ENCODE data around the gene MSH5. TPM values are rescaled to one million over a fixed set of nuclear protein-coding genes. Genes with fewer than 3 reads are reported as not detected.

The MSH5 gene
- total RNA-seq, 1 experiment from 2014 or later = 36.6 TPM

DNA sequence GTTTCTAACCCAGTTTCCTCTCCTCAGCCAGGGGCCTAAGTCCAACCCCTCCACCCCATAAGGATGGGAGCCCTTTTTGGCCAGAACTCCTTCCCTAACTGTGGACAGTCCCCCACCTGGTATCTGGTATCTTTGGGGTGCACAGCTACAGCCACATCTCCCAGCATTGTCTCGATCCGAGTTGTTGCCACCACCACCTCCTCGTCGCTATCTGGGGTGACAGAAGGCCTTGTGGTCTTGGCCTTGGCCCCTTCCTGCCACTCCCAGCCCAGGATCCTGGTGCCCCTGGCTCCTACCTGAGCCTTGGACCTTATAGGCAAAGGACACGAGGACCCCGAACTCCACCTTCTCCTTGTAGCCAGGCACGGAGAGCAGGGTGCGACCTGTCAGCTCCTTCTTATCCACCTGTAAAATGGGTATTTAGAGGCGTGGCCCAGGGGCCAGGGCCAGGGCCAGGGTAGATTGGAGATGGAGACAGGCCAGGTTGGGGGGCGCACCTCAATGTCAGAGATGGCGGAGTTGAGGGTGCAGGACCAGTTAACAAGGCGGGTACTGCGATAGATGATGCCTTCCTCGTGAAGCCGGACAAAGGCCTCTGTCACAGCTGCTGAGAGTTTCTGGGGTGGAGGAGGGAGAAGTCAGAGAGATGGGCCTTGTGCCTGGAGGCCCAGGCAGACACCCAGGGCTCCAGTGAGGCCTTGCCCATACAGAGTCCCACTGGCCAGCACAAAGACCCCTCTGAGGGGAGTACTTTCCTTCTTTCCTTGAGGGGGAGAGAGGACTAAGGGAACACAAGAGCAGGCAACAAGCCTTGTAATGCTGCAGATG lies 44.5 kb downstream of the MSH5 start:
- no peaks in the 10 kb centered on the region for H3K9me3 Mint-ChIP-seq (ENCODE audit: unreplicated experiment)
- H3K27ac Mint-ChIP-seq (ENCODE audit: low read depth, unreplicated experiment) = no peak overlapping the region
- H3K4me1 Mint-ChIP-seq (ENCODE audit: insufficient read depth, unreplicated experiment) = no peaks in the 10 kb centered on the region
- CTCF ChIA-PET = interaction anchor here (0.6 to 2.2 kb wide), 4 partner anchors 15 to 186 kb away, joined by 3 to 8 read pairs (median 4); partner anchors contain the start of gene MSH5
- H3K36me3 Mint-ChIP-seq (ENCODE audit: insufficient read depth, unreplicated experiment) = peaks cover 62% of the 10 kb centered on the region
- BruUV-seq (replicated peaks) = no TSS peak
- POLR2A ChIA-PET = interaction anchor here (1.0 to 1.2 kb wide), 2 partner anchors 12 to 30 kb away, joined by 3 read pairs; partner anchors contain the start of genes HSPA1A, HSPA1L and VARS1
- TF ChIP-seq, protein P1, sequence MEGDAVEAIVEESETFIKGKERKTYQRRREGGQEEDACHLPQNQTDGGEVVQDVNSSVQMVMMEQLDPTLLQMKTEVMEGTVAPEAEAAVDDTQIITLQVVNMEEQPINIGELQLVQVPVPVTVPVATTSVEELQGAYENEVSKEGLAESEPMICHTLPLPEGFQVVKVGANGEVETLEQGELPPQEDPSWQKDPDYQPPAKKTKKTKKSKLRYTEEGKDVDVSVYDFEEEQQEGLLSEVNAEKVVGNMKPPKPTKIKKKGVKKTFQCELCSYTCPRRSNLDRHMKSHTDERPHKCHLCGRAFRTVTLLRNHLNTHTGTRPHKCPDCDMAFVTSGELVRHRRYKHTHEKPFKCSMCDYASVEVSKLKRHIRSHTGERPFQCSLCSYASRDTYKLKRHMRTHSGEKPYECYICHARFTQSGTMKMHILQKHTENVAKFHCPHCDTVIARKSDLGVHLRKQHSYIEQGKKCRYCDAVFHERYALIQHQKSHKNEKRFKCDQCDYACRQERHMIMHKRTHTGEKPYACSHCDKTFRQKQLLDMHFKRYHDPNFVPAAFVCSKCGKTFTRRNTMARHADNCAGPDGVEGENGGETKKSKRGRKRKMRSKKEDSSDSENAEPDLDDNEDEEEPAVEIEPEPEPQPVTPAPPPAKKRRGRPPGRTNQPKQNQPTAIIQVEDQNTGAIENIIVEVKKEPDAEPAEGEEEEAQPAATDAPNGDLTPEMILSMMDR (IDR thresholded peaks at IDR 0.05; ENCODE audit: unreplicated experiment) = no peak
- H3K4me3 Mint-ChIP-seq (ENCODE audit: unreplicated experiment) = no peak overlapping the region
- intact Hi-C loops (cut with micrococcal nuclease) = no loop called here
- DNase-seq (ENCODE audit: unreplicated experiment) = no peak
- no peaks in the 10 kb centered on the region for H3K27me3 Mint-ChIP-seq (ENCODE audit: insufficient read depth, unreplicated experiment)

- peaks cover 1% of the 10 kb centered on the region for H3K4me1 Mint-ChIP-seq (ENCODE audit: insufficient read depth, unreplicated experiment)
- peaks cover 74% of the 10 kb centered on the region for H3K36me3 Mint-ChIP-seq (ENCODE audit: insufficient read depth, unreplicated experiment)
- H3K9me3 Mint-ChIP-seq (ENCODE audit: unreplicated experiment) = no peaks in the 10 kb centered on the region
- DNase-seq (ENCODE audit: unreplicated experiment) = no peak
- CTCF ChIA-PET = interaction anchor here (0.6 to 1.3 kb wide), 8 partner anchors 10 to 1188 kb away, joined by 3 to 4 read pairs (median 4); partner anchors contain the start of gene VARS1
- POLR2A ChIA-PET = interaction anchor here (0.5 to 1.5 kb wide), 7 partner anchors 10 to 1671 kb away, joined by 3 to 6 read pairs (median 3); partner anchors contain the start of genes LSM2 and VARS1
- H3K27me3 Mint-ChIP-seq (ENCODE audit: insufficient read depth, unreplicated experiment) = no peaks in the 10 kb centered on the region
- TF ChIP-seq, protein P1 (IDR thresholded peaks at IDR 0.05; ENCODE audit: unreplicated experiment) = no peak
- BruUV-seq (replicated peaks) = no TSS peak
- H3K4me3 Mint-ChIP-seq (ENCODE audit: unreplicated experiment) = no peak overlapping the region
- intact Hi-C loops (cut with micrococcal nuclease) = no loop called here
- no peak overlapping the region for H3K27ac Mint-ChIP-seq (ENCODE audit: low read depth, unreplicated experiment)
Measured at GRCh38 chr6:31785475-31785874, 45.7 kb downstream of the MSH5 start.

GRCh38 chr6:31791324-31792089 lies 51.7 kb downstream of the MSH5 start:
- Mint-ChIP-seq H3K27me3 (ENCODE audit: insufficient read depth, unreplicated experiment) (no peaks in the 10 kb centered on the region), H3K9me3 (ENCODE audit: unreplicated experiment) (no peaks in the 10 kb centered on the region), H3K36me3 (ENCODE audit: insufficient read depth, unreplicated experiment) (peaks cover 73% of the 10 kb centered on the region), H3K4me3 (ENCODE audit: unreplicated experiment) (peak overlapping the region; percentile 45), H3K27ac (ENCODE audit: low read depth, unreplicated experiment) (no peak overlapping the region), H3K4me1 (ENCODE audit: insufficient read depth, unreplicated experiment) (peaks cover 31% of the 10 kb centered on the region)
- no TSS peak for BruUV-seq (replicated peaks)
- intact Hi-C loops (cut with micrococcal nuclease) = loop anchor here (1.0 kb wide), 1 partner anchor 14 kb away; the partner anchor contains the start of gene VWA7
- CTCF ChIA-PET = interaction anchor here (0.5 to 2.0 kb wide), 22 partner anchors 10 to 165 kb away, joined by 3 to 10 read pairs (median 4); partner anchors contain the start of genes ABHD16A, MSH5 and VWA7
- TF ChIP-seq, protein P1 (IDR thresholded peaks at IDR 0.05; ENCODE audit: unreplicated experiment) = peak; percentile 55
- DNase-seq (ENCODE audit: unreplicated experiment) = peak; percentile 46
- POLR2A ChIA-PET = interaction anchor here (0.6 to 2.0 kb wide), 13 partner anchors 14 to 244 kb away, joined by 3 to 14 read pairs (median 5); partner anchors contain the start of genes DDAH2, HSPA1A, HSPA1B and HSPA1L

Measured in MCF 10A (cell line).